Measurements from ENCODE around the gene TRAP1. TPM values are rescaled to one million over a fixed set of nuclear protein-coding genes. Genes with fewer than 3 reads are reported as not detected.

Gene TRAP1
- total RNA-seq, 1 experiment from 2014 or later = 416 TPM

DNA sequence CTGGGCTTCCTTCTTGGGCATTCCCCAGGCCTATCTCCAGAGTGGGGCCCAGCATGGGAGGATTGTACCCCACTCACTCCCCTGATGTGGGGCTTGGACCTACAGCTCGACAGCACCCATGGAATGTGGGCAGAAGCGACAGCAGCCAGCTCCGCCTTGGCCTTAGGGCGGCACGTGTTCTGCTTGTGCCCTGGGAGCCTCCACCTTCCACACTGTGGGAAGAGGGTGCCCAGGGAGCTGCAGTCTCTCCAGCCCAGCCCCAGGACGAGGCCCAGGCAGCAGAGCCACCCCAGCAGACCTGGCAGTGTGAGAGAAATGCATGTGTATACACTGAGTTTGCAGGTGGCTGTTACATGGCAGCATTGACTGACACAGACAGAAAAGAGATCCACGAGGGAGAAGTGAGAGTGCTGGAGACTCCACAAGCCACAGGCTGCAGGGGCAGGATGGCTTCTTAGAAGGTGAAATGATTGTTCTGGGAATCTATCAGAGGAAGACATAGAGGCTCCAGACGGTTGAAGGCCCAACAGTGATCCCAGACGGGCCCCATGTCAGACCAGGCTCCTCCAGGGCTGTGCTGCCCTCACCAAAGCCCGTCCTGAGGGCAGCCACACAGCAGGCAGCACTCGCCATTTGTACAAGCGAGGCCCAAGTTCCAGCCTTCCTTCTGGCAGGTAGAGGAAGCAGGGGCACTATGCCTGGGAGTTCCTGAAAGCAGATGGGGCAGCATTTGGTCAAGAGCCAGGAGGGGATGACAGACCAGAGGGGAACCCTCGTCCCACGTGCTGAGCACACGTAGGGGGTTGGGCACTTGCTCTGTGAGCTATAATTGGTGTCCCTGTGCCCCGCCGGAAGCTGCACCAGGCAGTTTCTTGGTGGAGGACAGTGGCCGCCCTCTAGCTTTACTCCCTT lies 65.6 kb downstream of the TRAP1 start:
- Histone ChIP-seq H3K4me2 (ENCODE audit: low read length) (no peak overlapping the region), H3K9ac (ENCODE audit: low read length) (no peak overlapping the region), H3K4me1 (ENCODE audit: control insufficient read depth in 1 of 2, insufficient read depth in 2 of 2, low read length in 2 of 2) (peaks cover 16 to 17% of the 10 kb centered on the region in 2 experiments), H3K9me2 (ENCODE audit: insufficient read depth) (no peaks in the 10 kb centered on the region), H3K4me3 (replicated peaks in 1 of 2; ENCODE audit: low read depth in 1 of 2, low read length in 2 of 2) (no peak overlapping the region), H3K27me3 (ENCODE audit: insufficient read depth, low read length) (no peaks in the 10 kb centered on the region), H3K9me3 (ENCODE audit: control insufficient read depth in 1 of 2, insufficient read depth in 1 of 2, low read depth in 1 of 2, low read length in 2 of 2) (no peaks in the 10 kb centered on the region), H3K27ac (ENCODE audit: low read depth, low read length) (no peak overlapping the region), H3K79me2 (ENCODE audit: insufficient read depth, low read length) (no peaks in the 10 kb centered on the region), H2AFZ (ENCODE audit: low read depth, low read length, poor library complexity, severe bottlenecking) (no peak overlapping the region), H3K36me3 (ENCODE audit: control insufficient read depth in 1 of 2, insufficient read depth in 2 of 2, low read length in 2 of 2) (peaks cover 6 to 9% of the 10 kb centered on the region in 2 experiments; a peak in 3 of 4 replicates), H4K20me1 (ENCODE audit: insufficient read depth) (0 out of 2 replicates have a peak, but pooled peaks cover 3% of the 10 kb centered on the region)
- DNase-seq (ENCODE audit: low read depth, low spot score) (no peak), ATAC-seq (no peak)
- ChIA-PET RAD21 (ENCODE audit: low non-redundant PET in 1 of 2, low total read pairs in 2 of 2, uncharacterized antibody in 2 of 2, unreplicated experiment in 2 of 2) (no interaction called here), CTCF (no interaction called here), POLR2A (no interaction called here)
- TF ChIP-seq, protein P1, sequence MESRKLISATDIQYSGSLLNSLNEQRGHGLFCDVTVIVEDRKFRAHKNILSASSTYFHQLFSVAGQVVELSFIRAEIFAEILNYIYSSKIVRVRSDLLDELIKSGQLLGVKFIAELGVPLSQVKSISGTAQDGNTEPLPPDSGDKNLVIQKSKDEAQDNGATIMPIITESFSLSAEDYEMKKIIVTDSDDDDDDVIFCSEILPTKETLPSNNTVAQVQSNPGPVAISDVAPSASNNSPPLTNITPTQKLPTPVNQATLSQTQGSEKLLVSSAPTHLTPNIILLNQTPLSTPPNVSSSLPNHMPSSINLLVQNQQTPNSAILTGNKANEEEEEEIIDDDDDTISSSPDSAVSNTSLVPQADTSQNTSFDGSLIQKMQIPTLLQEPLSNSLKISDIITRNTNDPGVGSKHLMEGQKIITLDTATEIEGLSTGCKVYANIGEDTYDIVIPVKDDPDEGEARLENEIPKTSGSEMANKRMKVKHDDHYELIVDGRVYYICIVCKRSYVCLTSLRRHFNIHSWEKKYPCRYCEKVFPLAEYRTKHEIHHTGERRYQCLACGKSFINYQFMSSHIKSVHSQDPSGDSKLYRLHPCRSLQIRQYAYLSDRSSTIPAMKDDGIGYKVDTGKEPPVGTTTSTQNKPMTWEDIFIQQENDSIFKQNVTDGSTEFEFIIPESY (IDR thresholded peaks at IDR 0.05; ENCODE audit: extremely low read depth, insufficient replicate concordance, low read length) = no peak
- TF ChIP-seq ELF1 (IDR thresholded peaks at IDR 0.05; ENCODE audit: borderline replicate concordance, low read depth) (no peak), YY1 (IDR thresholded peaks at IDR 0.05; ENCODE audit: extremely low read depth, insufficient replicate concordance, low read depth, low read length) (no peak), EZH2 (IDR thresholded peaks at IDR 0.05) (no peak), JUND (IDR thresholded peaks at IDR 0.05) (no peak), ZFX (IDR thresholded peaks at IDR 0.05) (no peak)
- TF ChIP-seq, protein P2, sequence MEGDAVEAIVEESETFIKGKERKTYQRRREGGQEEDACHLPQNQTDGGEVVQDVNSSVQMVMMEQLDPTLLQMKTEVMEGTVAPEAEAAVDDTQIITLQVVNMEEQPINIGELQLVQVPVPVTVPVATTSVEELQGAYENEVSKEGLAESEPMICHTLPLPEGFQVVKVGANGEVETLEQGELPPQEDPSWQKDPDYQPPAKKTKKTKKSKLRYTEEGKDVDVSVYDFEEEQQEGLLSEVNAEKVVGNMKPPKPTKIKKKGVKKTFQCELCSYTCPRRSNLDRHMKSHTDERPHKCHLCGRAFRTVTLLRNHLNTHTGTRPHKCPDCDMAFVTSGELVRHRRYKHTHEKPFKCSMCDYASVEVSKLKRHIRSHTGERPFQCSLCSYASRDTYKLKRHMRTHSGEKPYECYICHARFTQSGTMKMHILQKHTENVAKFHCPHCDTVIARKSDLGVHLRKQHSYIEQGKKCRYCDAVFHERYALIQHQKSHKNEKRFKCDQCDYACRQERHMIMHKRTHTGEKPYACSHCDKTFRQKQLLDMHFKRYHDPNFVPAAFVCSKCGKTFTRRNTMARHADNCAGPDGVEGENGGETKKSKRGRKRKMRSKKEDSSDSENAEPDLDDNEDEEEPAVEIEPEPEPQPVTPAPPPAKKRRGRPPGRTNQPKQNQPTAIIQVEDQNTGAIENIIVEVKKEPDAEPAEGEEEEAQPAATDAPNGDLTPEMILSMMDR (IDR thresholded peaks at IDR 0.05 in 2 of 3, conservative IDR thresholded peaks at IDR 0.05 in 1 of 3; ENCODE audit: borderline replicate concordance in 1 of 3, insufficient read depth in 1 of 3, low read depth in 2 of 3, low read length in 2 of 3) = no peak
- intact Hi-C loops (cut with micrococcal nuclease) = no loop called here
- BruUV-seq (replicated peaks) = no TSS peak
